GM19193 (cell line): ENCODE results near the gene RAPGEF2.

ENCODE experiments used
- POLR2A ChIP-seq: IDR thresholded peaks from 4 replicates; pipeline ENCODE4 v1.6.1; 2011; ENCODE audit not compliant: insufficient read depth, insufficient read length; ENCODE audit errors: extremely low read depth

Gene RAPGEF2

DNA sequence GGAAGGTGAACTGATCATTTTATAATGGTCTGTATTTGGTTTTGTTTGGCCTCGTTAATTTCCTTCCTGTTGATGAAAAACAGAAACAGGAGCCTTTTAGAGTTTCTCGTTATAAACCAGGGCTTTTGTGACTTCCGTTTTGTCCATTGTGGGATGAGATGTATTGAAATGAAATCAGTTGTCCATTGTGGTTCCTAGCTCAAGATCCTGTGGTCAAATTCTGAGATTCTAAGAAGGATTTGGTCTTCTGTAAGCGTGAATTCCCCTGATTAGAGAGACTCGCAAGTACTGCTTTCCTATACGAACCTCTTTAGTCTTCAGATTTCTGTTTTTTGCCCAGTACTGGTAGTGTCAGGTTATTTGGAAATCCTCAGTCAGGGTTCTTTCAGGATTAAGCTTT is 101.7 kb downstream of the RAPGEF2 start:
- TF ChIP-seq POLR2A, result no peak

DNA sequence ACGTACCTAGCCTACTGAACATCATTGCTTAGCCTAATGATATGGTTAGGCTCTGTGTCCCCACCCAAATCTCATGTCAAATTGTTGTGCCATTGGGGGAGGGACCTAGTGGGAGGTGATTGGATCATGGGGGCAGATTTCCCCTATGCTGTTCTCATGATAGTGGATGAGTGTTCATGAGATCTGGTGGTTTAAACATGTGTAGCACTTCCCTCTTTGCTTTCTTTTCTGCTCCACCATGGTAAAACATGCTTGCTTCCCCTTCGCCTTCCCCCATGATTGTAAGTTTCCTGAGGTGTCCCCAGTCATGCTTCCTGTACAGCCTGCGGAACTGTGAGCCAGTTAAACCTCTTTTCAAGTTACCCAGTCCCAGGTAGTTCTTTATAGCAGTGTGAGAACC is 102.6 kb downstream of the RAPGEF2 start:
- TF ChIP-seq POLR2A, result no peak

DNA sequence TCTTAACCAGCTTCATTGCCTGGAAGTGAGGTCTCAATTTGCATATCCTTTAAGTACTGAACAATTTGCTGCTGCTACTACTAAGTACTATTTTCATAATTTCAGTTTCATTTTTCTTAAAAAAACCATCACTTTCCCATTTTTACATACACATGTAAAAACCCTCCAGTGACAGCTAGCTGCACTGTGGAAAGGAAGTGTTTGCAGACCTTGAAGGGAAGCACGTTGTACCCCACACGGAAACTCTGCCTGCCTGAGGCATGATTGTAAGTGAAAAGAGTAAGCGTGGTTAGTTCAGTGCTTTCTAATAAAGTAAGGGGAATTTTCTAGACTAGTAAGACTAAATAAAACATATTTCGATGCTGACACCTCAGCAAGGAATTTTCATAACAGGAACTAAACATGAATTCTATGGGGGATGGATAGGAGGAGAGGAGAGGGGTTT is 103.6 kb downstream of the RAPGEF2 start:
- no peak for TF ChIP-seq POLR2A

GRCh38 chr4:159209249-159209648 is 106.4 kb downstream of the RAPGEF2 start:
- TF ChIP-seq POLR2A, result no peak

DNA sequence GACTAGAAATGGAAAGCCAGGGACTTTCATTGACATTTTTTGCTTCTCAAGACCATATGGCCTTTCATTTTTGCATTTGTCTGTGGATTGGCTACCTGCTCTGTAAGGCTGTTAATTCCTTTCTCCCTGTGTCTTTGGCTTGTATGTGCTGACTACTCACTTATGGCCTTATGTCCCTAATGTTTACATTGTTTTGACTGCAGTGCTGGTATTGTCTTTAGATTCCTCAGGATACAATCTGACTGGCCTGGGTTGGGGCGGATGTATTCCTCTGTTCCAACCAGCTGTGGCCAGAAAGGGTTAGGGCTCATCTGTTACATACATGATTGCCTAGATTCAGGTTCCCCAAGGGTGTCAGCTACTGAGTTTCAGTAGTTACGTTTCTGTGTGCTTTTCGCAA is 108.1 kb downstream of the RAPGEF2 start:
- no peak for TF ChIP-seq POLR2A

DNA sequence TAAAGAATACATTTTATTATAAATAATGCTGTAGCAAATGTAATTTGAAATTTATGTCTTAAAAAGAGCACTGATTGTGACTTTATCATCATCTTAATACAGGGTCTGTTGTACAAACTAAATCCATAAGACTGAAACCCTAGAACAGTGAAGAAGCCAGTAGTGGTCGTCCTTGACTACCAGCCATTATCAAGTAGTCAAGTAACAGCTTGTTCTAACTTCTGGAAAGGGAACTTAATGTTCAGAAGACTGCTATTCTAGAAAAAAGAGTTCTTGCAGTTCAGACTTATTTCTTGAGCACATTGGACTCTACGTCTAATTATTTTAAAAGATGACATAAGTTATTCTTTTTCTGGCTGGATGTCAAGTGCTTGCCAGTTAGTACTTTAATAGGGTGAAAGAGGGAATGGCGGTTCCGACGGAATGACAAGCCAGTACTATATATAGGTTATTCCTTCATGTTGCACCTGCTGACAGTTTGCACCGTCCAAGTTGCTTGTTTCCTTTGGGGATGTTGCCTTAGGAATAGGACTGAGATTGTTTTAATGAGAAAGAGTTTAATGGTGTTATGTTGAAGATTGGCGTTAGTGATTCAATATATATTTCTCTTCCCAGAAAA is 109.9 kb downstream of the RAPGEF2 start:
- no peak for TF ChIP-seq POLR2A

- TF ChIP-seq POLR2A, result no peak
Measured at GRCh38 chr4:159216834-159217233, 114.0 kb downstream of the RAPGEF2 start.

DNA sequence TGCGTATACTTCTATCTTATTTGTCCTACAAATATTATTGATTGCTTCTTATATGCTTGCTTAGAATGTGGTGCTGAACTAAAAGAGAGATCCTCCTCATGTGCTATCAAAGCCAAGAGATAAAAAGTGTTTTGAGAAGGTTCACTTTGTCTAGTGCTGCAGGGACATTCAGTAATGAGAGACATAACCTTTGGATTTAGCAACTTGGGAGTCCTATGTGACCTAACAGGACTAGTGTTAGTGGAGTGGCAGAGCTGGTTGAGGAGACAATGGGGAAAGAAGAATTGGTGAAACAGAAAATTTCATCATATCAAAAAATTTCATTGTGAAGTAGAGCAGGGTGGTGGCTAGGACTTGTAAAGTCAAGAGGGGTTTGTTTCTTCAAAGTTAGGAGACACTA is 117.0 kb downstream of the RAPGEF2 start:
- no peak for TF ChIP-seq POLR2A

GRCh38 chr4:159220353-159220752 is 117.5 kb downstream of the RAPGEF2 start:
- TF ChIP-seq POLR2A, result no peak

- no peak for TF ChIP-seq POLR2A
Measured at GRCh38 chr4:159221280-159221679, 118.4 kb downstream of the RAPGEF2 start.

- no peak for TF ChIP-seq POLR2A
Measured at GRCh38 chr4:159222043-159222552, 119.2 kb downstream of the RAPGEF2 start.

DNA sequence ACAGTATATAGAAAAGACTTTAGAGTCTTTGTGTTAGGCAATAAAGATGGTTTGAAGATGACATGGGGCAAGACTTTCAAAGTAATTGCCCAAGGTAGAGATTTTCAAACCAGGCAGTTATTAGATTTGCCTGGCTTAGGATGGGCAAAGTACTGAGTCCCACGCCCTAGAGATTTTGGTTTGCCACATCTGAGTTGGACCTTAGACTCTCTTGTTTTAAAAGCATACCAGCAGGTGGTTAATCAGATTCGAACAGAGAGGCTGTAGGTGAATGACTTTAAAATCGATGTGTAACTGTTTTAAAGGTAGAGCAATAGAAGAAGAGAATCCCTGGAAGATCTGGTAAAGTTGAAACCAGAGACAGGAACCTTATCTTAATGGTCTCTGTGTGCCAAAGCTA is 121.5 kb downstream of the RAPGEF2 start:
- TF ChIP-seq POLR2A, result no peak

GRCh38 chr4:159227378-159227777 is 124.5 kb downstream of the RAPGEF2 start:
- TF ChIP-seq POLR2A, result no peak

GRCh38 chr4:159227984-159228383 is 125.1 kb downstream of the RAPGEF2 start:
- no peak for TF ChIP-seq POLR2A

- TF ChIP-seq POLR2A, result no peak
Measured at GRCh38 chr4:159229164-159229563, 126.3 kb downstream of the RAPGEF2 start.

- no peak for TF ChIP-seq POLR2A
Measured at GRCh38 chr4:159232465-159233106, 129.7 kb downstream of the RAPGEF2 start.
